ENCODE measurements around the gene MTFMT.
"Not testable (repeated sequence)": the region's sequence is repeated elsewhere in the genome, so short reads cannot be mapped to it uniquely, and the experiment has no call there.

Gene MTFMT

GRCh38 chr15:65048241-65048640 lies 18.8 kb upstream of the MTFMT start:
- TF ChIP-seq CTCF (conservative IDR thresholded peaks at IDR 0.05; ENCODE audit: control insufficient read depth, insufficient read depth, low read depth, low read length), result no peak
- no peak for DNase-seq (ENCODE audit: low read depth)
- H3K4me3 ChIP-seq (ENCODE audit: control insufficient read depth, low read depth, low read length), result no peak overlapping the region

GRCh38 chr15:65044724-65045481 lies 15.5 kb upstream of the MTFMT start, which contains the start of gene SLC51B:
Gene SLC51B (plus strand): TSS chr15:65045387. CDS start chr15:65050005, 4,618 bp downstream.
- no peak within 1 kb of the TSS for H3K4me3 ChIP-seq (ENCODE audit: control insufficient read depth, low read depth, low read length)
- no peak for TF ChIP-seq CTCF (conservative IDR thresholded peaks at IDR 0.05; ENCODE audit: control insufficient read depth, insufficient read depth, low read depth, low read length)
- no peak for DNase-seq (ENCODE audit: low read depth)

- peak; percentile 93 for DNase-seq (ENCODE audit: low read depth)
- not testable (repeated sequence) for H3K4me3 ChIP-seq (ENCODE audit: control insufficient read depth, low read depth, low read length)
These were observed 14.8 kb upstream of the MTFMT start for GRCh38 chr15:65044218-65044617.

GRCh38 chr15:65042776-65043327 lies 13.4 kb upstream of the MTFMT start:
- DNase-seq (ENCODE audit: low read depth), result no peak
- H3K4me3 ChIP-seq (ENCODE audit: control insufficient read depth, low read depth, low read length), result no peak overlapping the region
- no peak for TF ChIP-seq CTCF (conservative IDR thresholded peaks at IDR 0.05; ENCODE audit: control insufficient read depth, insufficient read depth, low read depth, low read length)

- no peak for DNase-seq (ENCODE audit: low read depth)
- no peak overlapping the region for H3K4me3 ChIP-seq (ENCODE audit: control insufficient read depth, low read depth, low read length)
- TF ChIP-seq CTCF (conservative IDR thresholded peaks at IDR 0.05; ENCODE audit: control insufficient read depth, insufficient read depth, low read depth, low read length), result no peak
These were observed 12.3 kb upstream of the MTFMT start for GRCh38 chr15:65041787-65042186.

GRCh38 chr15:65040461-65040860 lies 11.0 kb upstream of the MTFMT start:
- TF ChIP-seq CTCF (conservative IDR thresholded peaks at IDR 0.05; ENCODE audit: control insufficient read depth, insufficient read depth, low read depth, low read length), result no peak
- no peak for DNase-seq (ENCODE audit: low read depth)
- H3K4me3 ChIP-seq (ENCODE audit: control insufficient read depth, low read depth, low read length), result no peak overlapping the region

GRCh38 chr15:65038836-65039235 lies 9.4 kb upstream of the MTFMT start:
- TF ChIP-seq CTCF (conservative IDR thresholded peaks at IDR 0.05; ENCODE audit: control insufficient read depth, insufficient read depth, low read depth, low read length), result no peak
- H3K4me3 ChIP-seq (ENCODE audit: control insufficient read depth, low read depth, low read length), result no peak overlapping the region
- DNase-seq (ENCODE audit: low read depth), result no peak
